AG04450 (cell line): ENCODE results near the gene SLC12A8. TPM values are rescaled to one million over a fixed set of nuclear protein-coding genes. Genes with fewer than 3 reads are reported as not detected.

Experiments used
- CTCF ChIA-PET: fragments of 300-600, 350-600 bp; formaldehyde crosslinking; extraction: SDS; loops from one replicate; lab custom pipeline; 2022; ENCODE audit warnings: antibody characterized with exemption, inconsistent platforms; lab: Charles Lee
- POLR2A ChIA-PET: fragments of 350-600 bp; formaldehyde crosslinking; extraction: SDS; loops from one replicate; lab custom pipeline; 2021; ENCODE audit warnings: antibody characterized with exemption, inconsistent platforms; lab: Yijun Ruan, JAX
- DNase-seq: peaks from one replicate; pipeline ENCODE4 v3.0.0-alpha.2; 2011; ENCODE audit warnings: low read depth, low spot score
- H3K27ac ChIP-seq: one replicate; pipeline ENCODE4 v1.5.1; 2012; ENCODE audit warnings: low read depth, low read length, control low read depth
- H3K27me3 ChIP-seq: one replicate; pipeline ENCODE4 v1.6.0; 2012; ENCODE audit warnings: low read length; ENCODE audit not compliant: control insufficient read depth, insufficient read depth
- H3K4me3 ChIP-seq: 2 replicates; pipeline ENCODE4 v1.5.1; 2011; ENCODE audit warnings: mild to moderate bottlenecking, low read depth, low read length, control low read depth
- H3K9me3 ChIP-seq: 2 replicates; pipeline ENCODE4 v1.5.1; 2012; ENCODE audit warnings: low read length; ENCODE audit not compliant: control insufficient read depth, insufficient read depth
- CTCF ChIP-seq: IDR thresholded peaks from 2 replicates; pipeline ENCODE4 v1.5.1; 2011; ENCODE audit warnings: low read depth, low read length, control low read depth, inconsistent platforms
- polyA plus RNA-seq: library from polyadenylated mRNA; depleted of rRNA; stranded (reverse); fragments of >200 nt; gene quantifications from 2 replicates; pipeline ENCODE4 v1.2.3, GENCODE V29; 2011

SLC12A8 gene
- polyA plus RNA-seq, 1 experiment, result 15.3 TPM

DNA sequence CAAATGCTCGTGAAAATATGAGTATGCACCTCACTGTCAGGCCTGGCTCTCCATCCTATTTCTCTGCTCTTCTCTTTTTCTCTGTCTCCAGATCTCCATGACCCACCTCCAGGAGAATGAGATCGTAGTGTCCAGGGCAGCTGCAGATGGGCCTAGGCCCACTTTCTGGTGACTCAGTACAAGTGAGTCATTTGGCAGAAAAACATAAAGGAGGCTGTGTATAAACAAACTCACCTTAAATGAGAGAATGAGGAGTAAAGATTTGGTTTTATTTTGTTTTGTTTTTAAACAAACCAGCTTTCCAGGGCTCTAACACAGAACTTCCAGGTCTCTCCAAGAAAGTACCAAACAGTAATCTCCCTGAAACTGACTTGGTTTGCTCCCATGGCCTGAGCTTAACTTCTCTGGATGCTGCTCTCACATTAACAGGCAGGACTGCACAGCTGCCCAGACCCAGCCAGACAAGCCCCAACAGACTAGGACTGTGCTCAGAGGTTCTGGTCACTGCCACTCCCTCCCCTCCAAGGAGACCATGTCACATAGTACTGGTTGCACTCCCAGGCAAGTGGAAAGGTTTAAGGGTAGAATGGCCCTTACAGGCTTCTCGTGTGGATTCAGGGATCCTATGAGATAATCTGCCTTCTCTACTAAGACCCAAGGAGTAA, 155.2 kb downstream of the SLC12A8 start:
- POLR2A ChIA-PET, result interaction anchor here (0.5 to 1.5 kb wide), 3 partner anchors 53 to 106 kb away, joined by 3 to 8 read pairs (median 3); no protein-coding TSS in a partner anchor

DNA sequence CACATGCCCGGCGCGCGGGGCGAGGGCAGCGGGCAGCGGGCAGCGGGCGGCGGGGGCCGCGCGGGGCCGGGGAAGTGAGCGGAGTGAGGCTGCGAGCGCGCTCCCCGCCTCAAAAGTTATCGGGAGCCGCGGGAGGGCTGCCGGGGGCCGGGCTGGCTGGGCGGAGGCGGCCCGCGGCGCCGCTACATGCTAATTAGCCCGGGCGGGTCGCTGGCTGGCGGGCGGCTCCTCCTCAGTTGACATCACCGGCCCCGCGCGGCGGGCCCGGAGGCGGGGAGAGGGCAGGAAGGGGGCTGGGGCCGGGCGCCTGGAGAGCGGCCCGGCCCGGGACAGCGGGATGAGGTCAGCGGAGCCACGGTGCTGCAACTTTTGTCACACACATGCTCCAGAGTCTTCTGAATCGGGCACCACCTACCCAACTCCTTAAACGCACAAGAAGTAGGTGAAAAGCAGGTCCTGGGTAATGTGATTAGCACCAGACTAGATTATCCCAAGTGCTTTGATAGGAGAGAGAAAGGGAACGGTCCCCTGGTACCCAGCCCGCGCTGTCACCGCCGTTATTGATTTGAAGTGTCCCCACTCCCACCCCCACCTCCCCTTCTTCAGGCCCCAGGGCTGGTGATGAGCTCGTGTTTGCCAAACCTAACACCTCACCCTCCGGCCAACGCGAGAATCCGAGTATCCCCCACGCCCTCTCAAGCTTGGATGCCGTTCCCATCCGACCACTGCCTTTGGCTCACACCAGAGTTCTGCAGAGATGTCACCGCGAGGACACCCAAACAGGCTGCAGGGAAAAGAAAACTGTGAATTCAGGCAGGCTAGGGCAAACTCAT, 156.4 kb downstream of the SLC12A8 start, which contains the start of gene HEG1:
Gene HEG1 (minus strand): TSS at position 85 of the 833 bp plus-strand sequence. CDS start 107 bp downstream, outside the sequence.
- H3K27ac ChIP-seq, result peak within 1 kb of the TSS; percentile 76
- peak within 1 kb of the TSS; percentile 71 for H3K4me3 ChIP-seq
- CTCF ChIA-PET, result interaction anchor here (0.6 kb wide), 3 partner anchors 32 to 114 kb away, joined by 3 read pairs; no protein-coding TSS in a partner anchor
- no peaks in the 10 kb centered on the region for H3K9me3 ChIP-seq
- H3K27me3 ChIP-seq, result no peaks in the 10 kb centered on the region
- POLR2A ChIA-PET, result interaction anchor here (0.7 to 1.5 kb wide), 4 partner anchors 54 to 104 kb away, joined by 3 to 8 read pairs (median 4); no protein-coding TSS in a partner anchor
- no peak for TF ChIP-seq CTCF
- no peak for DNase-seq

More for the DNA sequence above, 155.2 kb downstream of the SLC12A8 start:
- peak; percentile 77 for DNase-seq
- Histone ChIP-seq H3K27me3 (no peaks in the 10 kb centered on the region), H3K4me3 (no peak overlapping the region), H3K9me3 (no peaks in the 10 kb centered on the region), H3K27ac (no peak overlapping the region)
- CTCF ChIA-PET, result interaction anchor here (0.8 kb wide), 1 partner anchor 381 kb away, joined by 3 read pairs; no protein-coding TSS in a partner anchor
- TF ChIP-seq CTCF, result no peak

DNA sequence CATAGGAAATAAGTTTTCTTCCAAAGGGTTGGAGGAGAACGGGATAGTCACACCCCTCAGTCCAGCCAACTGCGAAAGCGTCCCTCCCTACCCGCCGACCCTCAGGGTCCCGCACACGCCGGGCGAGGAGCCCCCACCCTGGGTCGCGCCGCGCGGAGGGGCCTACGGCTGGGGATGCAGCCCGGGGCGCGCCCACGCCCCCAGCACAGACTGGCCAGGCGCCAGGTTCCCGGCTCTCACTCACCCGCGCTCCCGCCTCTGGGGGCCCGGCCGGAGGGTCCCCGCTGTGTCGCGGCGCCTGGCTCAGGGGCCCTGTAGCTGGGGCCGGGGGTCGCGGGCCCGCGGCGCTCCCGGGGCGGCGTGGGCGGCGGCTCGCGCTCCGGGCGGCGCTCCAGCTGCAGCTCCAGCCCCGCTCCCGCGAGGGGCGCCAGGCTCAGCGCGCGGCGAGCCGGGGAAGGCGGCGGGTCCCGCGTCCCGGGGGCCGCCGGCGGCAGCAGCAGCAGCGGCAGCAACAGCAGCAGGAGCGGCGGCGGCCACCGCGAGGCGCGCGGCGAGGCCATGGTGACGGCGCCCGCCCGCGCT, 157.1 kb downstream of the SLC12A8 start:
- CTCF ChIA-PET, result no interaction called here
- TF ChIP-seq CTCF, result no peak
- no peaks in the 10 kb centered on the region for H3K9me3 ChIP-seq
- peak overlapping the region; percentile 71 for H3K27ac ChIP-seq
- POLR2A ChIA-PET, result interaction anchor here (1.4 kb wide), 1 partner anchor 74 kb away, joined by 4 read pairs; no protein-coding TSS in a partner anchor
- H3K4me3 ChIP-seq, result peak overlapping the region; percentile 71
- no peak for DNase-seq
- H3K27me3 ChIP-seq, result no peaks in the 10 kb centered on the region

- ChIA-PET POLR2A (interaction anchor here (1.1 to 2.8 kb wide), 4 partner anchors 8 to 75 kb away, joined by 3 to 15 read pairs (median 5); no protein-coding TSS in a partner anchor), CTCF (interaction anchor here (0.6 to 1.2 kb wide), 2 partner anchors 46 to 95 kb away, joined by 3 to 7 read pairs; no protein-coding TSS in a partner anchor)
- Histone ChIP-seq H3K27me3 (no peaks in the 10 kb centered on the region), H3K27ac (peak overlapping the region; percentile 71), H3K9me3 (no peaks in the 10 kb centered on the region), H3K4me3 (peak overlapping the region; percentile 71)
- DNase-seq, result no peak
- peak; percentile 35; the same call in 1 of the 2 replicates for TF ChIP-seq CTCF
Observed at GRCh38 chr3:125054449-125055329, 157.9 kb downstream of the SLC12A8 start.
